GM18907 (cell line): ENCODE results near the gene STAT4.

Source experiments
- ATAC-seq: cut with Tn5 transposase; IDR thresholded peaks from one replicate; pipeline ENCODE4 v1.9.1; 2021; ENCODE audit warnings: mild to moderate bottlenecking, moderate library complexity; ENCODE audit not compliant: unreplicated experiment

STAT4 gene

DNA sequence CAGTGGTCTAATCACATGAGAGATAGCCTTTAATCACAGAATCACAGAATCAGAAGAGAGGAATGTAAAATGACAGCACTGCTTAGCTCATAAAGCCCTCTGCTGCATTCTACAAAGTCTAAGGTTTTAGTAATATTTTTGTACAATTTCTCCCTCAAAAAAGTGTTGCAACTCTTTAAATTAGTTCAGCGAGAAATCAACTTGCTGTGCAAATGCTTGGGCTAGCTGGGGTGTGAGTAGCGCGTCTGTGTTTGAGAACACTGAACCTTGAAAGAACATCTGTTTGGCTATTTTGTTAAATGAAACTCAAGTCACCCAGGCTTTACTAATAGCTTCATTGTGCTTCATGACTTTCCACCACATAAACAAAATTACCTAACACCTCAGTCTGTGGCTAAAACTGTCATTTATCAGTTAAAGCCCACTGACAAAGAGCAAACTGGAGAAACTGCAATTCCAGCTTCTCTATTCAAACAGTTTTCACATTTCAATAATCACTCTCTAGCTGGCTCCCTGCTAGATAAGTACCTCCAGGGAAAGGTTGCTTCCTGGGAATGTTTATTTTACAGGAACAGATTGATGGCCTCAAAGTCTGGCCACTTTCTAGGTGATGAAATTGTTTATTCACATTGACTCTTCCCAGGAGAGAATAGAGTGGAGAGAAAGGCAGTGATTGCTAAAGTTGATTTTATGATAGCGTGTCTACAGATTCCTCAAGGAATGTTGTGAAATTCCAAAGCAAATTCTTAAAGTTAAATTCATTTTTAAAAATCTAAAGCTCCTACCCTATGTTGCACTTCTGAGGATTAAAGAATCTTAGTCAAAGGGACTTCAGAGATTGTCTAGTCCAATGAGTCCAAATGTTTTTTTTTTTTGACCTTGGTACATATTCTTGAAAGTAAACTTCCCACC, 100.8 kb downstream of the STAT4 start:
- ATAC-seq, result peak; percentile 92

DNA sequence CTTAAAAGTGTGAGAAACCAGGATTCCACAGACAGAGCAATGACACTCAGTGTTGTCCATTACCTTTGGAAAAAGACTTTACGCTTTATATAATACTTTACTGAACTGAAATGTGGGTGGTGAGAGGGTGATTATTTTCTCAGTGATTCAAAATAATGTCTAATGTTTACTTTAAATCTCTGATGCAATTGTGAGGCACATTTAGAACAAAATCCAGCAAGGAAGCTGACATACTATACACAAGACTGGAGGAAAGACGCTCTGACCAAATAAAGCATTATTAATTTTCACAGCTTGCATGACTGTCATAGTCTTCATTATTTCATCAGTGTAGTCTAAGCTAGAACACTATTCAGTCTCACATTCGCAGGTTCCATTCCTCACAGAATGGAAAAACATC, 102.7 kb downstream of the STAT4 start:
- no peak for ATAC-seq

DNA sequence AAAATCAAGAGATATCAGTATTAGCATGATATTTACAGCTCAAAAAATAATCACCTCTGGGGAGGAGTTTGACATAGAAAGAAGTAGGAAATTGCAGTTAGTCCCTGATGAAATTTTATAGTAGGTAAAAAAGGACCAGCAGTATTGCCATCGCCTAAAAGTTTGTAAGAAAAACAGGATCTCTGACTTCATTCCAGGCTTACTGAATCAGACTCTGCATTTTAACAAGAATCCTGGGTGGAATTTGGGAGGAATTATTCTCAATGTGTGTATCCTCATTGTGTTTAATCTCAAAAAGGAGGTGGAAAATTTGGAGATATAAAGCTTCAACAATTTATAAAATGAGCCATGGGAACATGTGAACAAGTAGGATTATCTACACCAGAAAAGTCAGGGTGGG, 105.7 kb downstream of the STAT4 start:
- no peak for ATAC-seq

DNA sequence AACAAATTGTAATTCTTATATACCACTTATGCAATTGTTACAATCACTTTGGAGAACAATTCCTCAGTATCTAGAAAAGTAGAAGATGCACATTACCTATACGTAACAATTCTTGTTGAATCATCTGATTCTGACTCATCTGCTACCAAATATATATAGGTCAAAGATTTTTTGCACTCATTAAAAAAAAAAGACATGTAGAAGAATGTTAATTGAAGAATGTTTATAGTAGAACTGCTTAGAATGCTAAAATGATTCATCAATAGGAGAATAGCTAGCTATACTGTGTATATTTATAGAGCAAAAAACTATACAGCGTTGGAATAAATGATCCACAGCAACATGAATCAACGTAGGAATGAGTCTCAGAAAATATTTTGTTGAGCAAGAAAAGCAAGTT, 107.4 kb downstream of the STAT4 start:
- ATAC-seq, result no peak

DNA sequence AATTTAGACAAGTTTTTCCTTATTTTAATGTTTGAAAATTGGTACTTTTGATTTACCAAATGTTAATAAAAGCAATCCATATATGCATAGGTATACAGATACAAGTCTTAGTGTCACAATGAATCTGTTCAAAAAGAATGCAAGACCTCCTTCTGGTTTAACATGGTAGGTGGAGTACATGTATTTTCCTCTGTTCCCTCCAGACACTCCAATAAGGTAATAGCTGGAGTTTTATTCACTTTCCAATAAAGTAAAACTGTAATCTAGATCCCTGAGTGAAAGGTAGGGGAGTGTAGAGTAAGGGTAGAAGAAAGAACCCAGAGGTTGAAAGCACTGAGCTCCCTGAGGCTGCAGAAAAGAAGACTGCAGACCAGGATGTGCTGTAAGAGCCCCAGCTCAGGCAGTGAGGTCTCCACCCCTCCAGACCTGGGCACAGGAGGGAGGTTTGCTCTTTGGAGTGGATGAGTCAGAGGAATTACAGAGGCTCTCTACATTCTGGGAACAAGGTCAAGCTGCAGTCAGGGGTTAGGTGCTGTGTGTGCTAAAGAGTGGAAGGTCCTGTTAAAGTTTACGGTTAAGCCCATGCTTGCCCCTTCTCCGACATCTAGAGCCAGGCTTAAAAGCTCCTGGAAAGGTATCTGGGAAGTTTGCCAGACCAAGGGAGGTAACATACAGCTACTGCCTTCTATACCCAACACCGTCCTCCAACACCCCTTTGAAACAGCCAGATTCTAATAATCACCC, 109.2 kb downstream of the STAT4 start:
- no peak for ATAC-seq

DNA sequence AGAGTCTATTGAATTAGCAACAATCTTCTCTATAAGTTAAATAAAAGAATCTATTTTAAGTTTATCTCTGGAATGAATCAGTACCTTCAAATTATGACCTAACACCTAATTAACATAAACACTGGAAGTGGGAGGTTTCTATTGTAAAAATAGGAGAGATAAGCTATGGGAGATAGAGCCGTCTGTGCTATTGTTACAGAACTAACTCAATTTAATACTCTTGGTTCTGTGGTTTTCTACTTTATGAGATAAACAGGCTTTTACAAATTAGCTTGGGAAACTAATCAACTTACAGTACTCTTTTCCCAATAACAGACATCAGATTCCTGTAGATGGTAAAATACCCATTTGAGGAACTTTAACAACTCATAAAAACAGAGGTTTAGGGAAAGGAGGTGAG, 111.2 kb downstream of the STAT4 start:
- no peak for ATAC-seq

DNA sequence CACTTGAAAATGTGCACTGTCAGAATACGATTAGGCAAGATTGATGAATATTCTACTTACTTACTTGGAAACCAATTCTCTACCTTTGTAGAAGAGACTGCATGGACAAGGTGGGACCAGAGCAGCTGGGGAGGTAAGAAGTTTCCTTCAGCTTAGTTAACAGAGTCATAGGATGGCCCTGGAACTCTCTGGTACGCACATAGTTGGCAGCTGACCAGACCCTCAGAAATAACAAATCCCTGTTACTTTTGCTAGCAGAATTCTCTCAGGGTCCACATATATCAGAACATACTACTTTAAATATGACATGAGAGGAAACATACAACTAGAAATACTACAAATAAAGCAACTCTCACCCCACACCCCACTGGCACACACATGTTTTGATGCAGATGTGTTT, 112.1 kb downstream of the STAT4 start:
- no peak for ATAC-seq

DNA sequence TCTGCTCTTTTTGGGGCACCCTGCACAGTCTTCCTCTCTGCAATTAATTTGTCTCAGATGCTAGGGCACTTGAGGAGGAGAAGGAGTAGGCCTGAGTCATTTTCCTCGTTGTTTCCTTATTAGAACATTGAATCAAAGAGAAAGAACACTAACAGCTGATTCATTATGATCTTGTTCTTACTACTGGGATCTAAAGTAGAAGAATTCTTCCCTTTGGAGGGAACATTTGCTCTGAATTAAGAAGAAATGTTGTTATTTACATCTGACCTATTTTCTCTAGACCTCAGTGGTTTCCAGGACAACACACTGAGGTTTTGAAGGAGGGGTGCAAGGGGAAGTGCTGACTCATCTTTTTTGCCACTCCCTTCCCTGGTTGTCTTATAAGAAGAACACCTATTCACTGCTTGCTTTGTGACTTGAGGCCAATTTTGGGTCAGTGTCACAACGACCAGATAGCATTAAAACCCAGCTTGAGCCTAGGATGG, 112.5 kb downstream of the STAT4 start:
- ATAC-seq, result no peak

DNA sequence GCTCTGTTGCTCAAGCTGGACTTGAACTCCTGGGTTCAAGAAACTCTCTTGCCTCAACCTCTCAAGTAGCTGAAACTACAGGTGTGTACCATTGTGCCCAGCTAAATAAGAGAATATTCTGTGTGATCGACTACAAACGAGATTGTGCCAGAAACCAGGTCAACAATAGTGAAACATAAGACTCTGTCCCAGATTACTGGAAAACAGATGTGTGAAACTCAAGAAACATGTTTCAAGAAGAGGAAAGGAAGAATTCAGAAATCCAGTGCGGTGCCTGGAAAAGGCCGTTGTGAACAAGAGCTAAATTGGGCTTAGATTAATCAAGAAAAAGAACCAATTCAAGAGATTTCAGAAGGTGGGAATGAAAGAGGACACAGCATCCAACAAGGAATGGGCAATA, 113.4 kb downstream of the STAT4 start:
- no peak for ATAC-seq

DNA sequence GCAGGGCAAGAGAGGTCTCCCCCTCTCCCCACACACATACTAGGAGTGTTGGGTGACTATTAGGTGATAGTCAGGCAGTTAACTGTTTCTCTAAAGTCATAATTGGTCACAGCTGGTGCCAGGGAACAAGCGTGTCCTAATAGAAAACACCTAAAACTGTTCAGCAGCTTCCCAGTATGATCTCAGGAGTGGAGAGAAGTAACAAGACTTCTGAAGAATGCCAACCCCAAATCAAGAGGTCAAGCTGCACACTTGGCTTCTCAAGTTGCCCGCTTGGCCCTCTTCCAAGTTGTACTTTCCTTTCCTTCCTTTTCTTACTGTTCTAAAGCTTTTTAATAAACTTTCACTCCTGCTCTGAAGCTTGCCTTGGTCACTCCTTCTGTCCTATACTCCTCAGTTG, 114.4 kb downstream of the STAT4 start:
- ATAC-seq, result no peak

DNA sequence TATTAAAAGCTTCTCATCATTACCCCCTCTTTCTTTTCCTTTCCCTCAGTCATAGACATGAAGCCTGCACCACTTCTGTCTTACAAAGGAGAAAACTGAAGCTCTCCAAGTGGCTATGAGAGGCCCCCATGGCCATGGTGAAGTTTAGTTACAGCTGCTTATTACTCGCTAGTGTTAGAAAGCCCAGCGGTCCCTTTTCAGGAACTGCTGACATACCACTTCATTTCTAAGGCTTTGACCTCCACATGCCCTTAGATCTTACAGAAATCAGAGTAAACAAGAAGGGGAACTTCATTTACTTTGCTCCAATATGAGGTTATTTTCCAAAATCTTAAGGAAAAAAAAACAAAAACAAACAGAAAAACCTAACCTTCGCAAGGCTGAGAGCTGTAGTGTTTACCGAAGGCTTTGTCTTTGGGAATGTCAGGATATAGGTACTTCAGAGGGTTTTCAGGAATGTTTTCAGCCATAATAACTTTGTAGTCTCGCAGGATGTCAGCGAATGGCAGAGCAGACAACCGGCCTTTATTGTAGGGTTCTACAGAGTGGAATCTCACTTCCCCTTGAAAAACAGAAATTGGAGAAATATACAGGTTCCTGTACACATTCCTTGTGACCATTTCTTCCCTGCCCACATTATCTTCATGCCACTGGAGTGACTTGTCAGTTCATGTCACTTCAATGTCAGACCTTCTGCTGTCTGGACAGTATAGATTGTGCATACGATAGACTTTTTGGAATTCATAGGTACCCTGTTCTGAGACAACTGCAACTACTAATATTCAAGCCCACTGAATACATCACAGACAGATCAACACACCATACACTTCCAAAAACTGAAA, 118.0 kb downstream of the STAT4 start:
- ATAC-seq, result no peak

DNA sequence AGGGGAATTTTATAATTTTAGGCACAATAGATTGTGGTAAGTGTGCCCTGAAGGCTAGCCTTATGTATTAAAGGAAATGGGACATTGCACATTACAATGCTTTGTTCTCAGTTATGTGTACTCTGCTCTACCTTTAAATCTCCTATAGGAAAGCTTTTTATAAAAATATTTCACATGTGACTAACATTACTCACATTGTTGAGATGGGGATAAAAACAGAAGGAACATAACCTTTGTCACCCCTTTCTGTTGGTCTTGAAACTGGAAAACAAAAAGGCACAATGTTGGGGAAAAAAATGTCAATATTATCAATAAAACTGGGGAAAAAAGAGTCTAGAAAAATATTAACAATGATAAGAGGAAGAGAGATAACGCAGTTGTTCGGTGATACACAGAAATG, 119.5 kb downstream of the STAT4 start:
- no peak for ATAC-seq

DNA sequence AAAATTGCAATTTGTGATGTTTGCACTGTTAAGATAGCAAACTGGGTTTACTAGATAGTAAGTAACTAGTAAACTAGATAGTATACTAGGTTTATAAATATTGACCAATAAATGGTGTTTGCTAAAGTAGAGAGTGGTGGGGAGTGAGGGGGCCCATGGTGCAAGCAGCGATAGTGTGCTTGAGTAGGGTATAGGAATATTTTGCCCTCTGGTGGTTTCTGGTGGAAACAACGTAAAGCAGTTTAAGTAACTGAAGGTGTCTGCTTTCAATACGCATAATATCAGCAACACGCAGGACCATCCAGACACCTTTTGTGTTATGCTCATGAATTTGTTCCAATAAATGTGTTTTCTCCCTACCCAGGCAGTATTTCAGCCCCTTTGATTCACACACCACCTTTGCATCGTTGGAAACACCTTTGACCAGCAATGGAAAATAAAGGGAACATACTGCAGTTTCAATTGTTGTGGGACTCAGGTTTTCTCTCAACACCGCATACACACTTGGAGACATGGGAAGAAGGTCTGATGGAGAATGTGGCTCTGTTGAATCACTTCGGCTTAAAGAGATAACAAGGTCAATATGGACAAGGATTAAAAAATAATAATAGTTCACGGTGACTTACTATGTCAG, 120.2 kb downstream of the STAT4 start:
- peak; percentile 90 for ATAC-seq

DNA sequence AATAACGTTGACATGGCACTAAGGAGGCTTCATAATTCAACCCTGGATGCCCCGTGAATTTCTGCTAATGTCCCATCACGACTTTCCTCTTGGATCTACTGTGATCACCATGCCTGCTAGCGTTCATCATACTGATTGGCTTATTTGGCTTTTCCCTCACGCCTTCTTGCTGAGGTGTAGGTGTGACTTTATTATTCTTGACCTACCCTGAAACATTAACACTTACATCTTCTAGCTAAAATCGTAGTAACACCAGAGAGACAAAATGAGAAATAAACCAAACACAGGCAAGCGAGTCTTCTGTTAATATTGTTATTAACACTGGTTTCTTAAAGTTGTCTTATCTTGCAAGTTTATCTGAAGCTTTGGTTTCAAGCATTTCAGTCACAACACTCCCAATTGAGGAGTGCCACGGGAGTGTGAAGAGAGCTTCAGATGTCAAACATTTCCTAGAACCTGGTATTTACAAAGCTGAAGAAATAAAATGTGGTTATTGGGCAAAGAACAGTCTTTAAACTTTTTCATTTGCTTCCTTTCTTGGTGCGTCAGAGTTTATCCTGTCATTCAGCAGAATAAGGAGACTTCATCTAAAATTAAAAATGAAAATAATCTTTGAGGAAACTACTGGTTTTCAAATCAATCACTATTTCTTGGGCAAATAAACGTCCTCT, 121.4 kb downstream of the STAT4 start:
- ATAC-seq, result no peak

DNA sequence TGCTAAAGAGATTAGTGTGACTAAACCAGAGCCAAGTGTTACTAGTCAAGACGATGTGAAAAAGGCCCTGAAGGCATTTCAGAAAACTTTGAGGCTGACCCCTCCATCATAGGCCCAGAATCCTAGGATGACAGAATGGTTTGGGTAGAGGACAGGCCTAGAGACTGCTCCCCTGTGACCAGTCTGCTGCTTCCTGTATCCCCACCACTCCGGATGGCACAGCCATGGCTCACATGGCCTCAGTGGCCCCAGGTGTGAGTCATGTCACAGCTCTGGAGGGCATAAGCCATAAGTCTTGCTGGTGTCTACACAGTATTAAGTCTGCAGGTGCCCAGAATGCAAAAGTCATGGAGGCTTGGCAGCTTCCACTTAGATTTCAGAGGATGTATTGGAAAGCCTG, 124.4 kb downstream of the STAT4 start:
- no peak for ATAC-seq

DNA sequence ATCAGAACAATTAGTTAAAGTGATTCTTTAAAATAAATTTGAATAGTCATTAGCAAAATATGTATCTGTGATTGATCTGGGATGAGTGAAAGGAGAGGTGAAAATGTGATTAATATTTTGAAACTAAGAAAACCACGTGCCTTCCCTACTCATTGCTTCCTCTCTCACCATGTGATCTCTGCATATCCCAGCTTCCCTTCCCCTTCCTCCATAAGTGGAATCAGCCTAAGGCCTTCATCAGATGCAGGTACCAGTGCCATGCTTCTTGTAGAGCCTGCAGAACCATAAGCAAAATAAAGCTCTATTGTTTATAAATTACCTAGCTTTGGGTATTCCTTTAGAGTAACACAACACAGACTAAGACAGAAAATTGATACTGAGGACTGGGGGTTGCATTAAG, 125.7 kb downstream of the STAT4 start:
- ATAC-seq, result no peak

DNA sequence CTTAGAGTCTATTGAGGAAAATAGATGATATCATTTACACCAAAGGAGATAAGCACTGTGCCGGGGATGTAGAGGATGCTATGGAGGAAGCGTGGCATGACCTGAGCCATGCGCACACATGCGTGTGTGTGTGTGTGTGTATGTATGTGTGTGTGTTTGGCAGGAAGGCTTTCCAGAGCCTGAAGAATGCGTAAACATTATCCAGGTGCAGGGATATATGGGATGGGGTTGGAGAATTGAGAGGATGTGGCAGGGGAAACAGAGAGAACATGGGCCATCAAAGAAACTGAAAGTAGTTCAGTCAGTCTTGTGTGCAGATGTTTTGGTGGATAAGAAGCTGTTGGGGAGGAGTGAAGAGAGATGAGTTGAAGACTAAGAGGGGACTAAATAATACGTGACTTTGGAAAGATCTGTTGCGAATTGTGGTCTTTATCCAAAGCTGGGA, 127.5 kb downstream of the STAT4 start:
- no peak for ATAC-seq

DNA sequence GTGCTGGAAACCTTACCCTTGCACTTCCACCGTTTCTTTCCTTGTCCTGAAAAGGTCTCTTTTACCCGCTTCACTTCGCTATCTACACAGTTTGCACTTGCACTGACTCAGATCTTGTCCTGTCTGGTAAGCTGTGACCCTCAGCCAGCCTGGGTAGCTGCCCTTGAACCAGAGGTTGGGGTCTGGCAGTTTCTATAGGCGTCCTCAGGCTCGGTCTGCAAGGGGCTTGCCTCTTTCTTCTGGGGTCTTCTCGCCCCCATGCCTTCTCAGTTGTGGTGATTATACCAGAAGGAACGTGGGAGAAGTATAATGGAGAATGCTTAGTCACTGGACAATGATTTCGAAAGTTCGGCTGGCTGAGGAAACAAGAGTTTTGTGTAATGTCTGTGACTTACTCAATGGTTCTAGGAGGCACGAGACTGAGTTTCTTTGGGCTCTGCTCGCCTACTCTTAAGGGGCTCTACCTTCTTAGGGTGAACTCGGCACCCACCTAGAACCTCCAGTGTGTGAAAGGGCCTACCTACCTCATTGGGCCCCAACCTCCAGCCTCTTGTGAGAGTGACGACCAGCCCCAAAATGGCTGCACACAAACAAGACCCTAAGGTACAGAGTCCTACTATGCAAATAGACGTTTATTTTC, 129.9 kb downstream of the STAT4 start:
- ATAC-seq, result peak; percentile 22

DNA sequence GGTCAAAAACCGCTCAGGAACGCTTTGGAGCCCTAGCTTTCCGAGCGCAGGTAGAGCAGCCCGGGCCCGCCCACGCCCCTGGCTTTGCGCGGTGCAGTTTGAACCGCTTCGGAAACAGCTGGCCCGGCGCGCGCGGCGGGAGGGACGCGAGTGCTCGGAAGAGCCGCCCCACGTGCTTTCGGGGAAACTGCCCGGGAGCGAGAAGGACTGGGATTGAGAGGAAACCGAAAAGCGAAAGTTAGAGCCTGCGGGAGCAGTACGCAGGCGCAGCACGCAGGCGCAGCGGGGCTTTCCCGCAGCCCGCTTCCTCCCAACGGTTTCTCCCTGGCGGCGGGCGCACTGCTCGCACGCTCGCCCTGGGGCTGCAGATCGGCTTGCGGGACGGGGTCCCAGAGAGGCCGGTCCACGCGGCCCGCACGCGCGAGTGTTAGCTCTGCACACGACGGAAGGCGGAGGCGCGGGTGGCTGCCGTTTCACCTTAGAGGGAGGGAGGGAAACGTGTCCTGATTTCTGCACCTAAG, 130.5 kb downstream of the STAT4 start:
- ATAC-seq, result peak; percentile 73
